ENCODE results near the gene LIMS4.
"Not testable (repeated sequence)": the region's sequence is repeated elsewhere in the genome, so short reads cannot be mapped to it uniquely, and the experiment has no call there.

Gene LIMS4, protein sequence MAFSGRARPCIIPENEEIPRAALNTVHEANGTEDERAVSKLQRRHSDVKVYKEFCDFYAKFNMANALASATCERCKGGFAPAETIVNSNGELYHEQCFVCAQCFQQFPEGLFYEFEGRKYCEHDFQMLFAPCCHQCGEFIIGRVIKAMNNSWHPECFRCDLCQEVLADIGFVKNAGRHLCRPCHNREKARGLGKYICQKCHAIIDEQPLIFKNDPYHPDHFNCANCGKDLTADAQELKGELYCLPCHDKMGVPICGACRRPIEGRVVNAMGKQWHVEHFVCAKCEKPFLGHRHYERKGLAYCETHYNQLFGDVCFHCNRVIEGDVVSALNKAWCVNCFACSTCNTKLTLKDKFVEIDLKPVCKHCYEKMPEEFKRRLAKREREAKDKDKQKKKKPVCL

GRCh38 chr2:110472171-110473058, at the start of gene LIMS4:
LIMS4 (minus strand) TSS chr2:110472816; CDS start chr2:110472778, 38 bp downstream.
- DNase-seq (ENCODE audit: low read depth) = not testable (repeated sequence)

GRCh38 chr2:110499755-110500377, 27.2 kb upstream of the LIMS4 start:
- not testable (repeated sequence) for DNase-seq (ENCODE audit: low read depth)

DNA sequence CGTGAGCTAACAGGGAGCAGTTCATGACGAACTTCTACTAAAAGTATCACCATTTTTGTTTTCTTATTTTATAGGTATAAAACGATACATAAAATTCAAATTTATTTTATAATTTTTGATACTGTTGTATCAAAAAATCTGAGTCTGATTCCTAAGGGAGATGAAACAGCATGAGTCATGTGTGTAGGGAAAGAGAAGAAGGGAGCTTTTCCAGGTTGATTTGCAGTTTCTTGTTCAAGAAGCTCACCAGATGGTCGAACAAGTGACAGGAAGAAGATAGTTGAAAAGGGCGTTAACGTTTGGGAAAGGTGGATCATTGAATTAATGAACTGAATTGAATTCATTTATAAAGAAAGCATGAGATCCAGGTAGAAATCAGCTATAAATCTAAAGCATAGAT, 23.4 kb upstream of the LIMS4 start:
- not testable (repeated sequence) for DNase-seq (ENCODE audit: low read depth)

DNA sequence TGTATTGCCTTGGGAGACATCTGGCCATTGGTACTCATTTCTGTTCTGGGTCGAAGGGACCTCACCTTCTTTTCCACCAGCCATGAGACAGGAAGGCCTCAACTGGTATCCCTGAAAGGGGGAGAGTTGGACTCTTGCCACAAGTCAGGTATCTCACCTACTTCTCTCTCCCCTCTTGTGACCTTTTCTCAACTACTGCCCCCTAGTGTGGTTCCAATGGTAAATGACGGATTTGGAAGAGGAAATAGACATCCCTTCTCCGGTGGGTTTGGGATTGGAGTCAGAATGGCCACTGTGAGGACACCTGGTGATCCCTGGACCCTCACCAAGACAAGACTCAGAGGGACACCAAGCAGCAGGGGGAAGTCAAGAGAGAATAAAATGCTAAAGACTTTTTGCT, 21.9 kb upstream of the LIMS4 start:
- not testable (repeated sequence) for DNase-seq (ENCODE audit: low read depth)

GRCh38 chr2:110488991-110489390, 16.4 kb upstream of the LIMS4 start:
- not testable (repeated sequence) for DNase-seq (ENCODE audit: low read depth)

GRCh38 chr2:110482697-110483096, 10.1 kb upstream of the LIMS4 start:
- DNase-seq (ENCODE audit: low read depth) = not testable (repeated sequence)

GRCh38 chr2:110481200-110481599, 8.6 kb upstream of the LIMS4 start:
- DNase-seq (ENCODE audit: low read depth) = not testable (repeated sequence)

- DNase-seq (ENCODE audit: low read depth) = not testable (repeated sequence)
These were observed 7.5 kb upstream of the LIMS4 start for GRCh38 chr2:110480084-110480483.

DNA sequence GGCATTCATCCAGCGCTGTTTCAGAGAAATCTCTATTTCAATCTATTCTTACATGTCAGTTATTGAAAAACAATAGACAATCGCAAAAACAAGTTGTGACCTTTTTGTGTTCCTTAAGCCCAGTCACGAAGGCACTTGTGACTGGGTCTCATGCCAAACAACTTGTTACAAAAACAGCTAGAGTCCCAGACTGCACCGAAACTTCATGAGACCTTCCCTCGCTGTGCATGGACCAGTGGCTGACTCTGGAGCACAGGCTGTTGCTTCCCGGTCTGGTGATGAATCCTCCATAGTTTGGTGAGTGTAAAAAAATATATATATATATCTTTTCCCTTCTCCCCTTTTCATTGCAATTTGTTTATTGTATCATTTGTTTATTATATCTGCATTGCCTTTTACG, 4.8 kb upstream of the LIMS4 start:
- DNase-seq (ENCODE audit: low read depth) = not testable (repeated sequence)

GRCh38 chr2:110476952-110477351, 4.3 kb upstream of the LIMS4 start:
- not testable (repeated sequence) for DNase-seq (ENCODE audit: low read depth)

- DNase-seq (ENCODE audit: low read depth) = not testable (repeated sequence)
These were observed 3.2 kb upstream of the LIMS4 start for GRCh38 chr2:110475627-110476359.

DNA sequence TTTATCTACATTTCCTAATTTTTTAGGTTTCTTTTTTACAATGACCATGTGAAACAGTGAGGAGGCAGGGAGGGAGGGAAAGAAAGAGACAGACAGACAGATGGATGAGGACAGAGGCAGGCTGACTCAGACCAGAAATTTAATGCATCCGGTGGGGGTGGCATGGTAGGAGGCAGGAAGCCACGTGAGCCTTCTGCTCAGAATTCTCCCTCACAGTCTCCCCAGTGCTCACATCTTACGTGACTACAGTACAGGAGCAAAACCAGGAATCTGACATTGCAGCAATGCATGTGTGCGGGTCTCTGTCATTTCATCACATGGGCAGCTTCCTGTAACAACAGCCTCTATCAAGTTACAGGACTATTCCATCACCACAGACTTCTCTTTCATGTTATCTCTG, 2.3 kb upstream of the LIMS4 start:
- DNase-seq (ENCODE audit: low read depth) = not testable (repeated sequence)

- not testable (repeated sequence) for DNase-seq (ENCODE audit: low read depth)
These were observed 393 bp upstream of the LIMS4 start for GRCh38 chr2:110473059-110473358.

DNA sequence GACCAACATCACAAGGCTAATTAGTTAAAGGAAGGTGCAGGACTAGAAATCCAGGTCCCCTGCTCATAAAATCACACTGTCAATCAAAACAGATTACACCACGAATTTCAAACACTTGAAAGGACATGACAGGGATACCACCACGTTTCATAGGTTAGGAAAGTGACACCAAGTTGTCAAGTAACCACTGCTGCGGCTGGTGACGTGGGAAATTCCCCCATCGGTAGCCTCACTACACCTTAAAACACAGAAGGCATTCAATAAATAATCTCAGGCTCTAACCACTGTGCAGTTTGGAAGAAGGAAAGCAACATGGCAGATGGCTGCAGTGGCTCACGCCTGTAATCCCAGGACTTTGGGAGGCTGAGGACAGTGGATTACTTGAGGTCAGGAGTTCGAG, 3.7 kb downstream of the LIMS4 start:
- DNase-seq (ENCODE audit: low read depth) = not testable (repeated sequence)

DNA sequence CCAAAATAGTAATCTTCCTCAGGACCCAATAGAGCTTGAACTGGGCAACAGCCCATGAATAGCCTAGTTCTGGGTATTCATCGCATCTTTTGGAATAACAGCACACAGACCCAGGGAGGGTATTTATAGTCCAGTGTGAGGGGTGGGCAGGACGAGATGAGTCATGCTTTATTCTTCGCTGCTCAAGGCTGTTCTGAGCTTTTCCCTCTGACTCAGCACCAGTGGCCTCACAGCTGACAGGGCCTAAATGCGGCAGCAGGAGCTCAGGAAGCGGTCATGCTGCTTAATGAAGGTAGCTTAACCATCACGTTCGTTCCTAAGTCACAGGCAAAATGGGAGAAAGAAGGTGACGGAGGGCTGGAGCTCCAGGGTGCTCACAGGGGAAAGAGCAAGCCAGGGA, 7.3 kb downstream of the LIMS4 start:
- not testable (repeated sequence) for DNase-seq (ENCODE audit: low read depth)

DNA sequence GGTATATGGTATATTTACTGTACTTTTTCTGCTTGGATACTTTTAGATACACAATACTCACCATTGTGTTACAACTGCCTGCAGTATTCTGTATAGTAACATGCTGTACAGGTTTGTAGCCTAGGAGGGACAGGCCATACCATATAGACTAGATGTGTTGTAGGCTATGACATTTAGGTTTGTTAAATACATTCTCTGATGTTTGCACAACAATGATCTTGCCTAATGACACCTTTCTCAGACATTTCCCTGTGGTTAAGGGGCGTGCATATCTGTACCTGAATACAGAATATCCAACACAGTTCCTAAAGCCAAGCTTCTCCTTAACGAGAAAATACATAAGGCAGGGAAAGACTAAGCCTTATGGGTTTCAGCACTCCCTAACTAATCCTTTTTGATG, 10.2 kb downstream of the LIMS4 start:
- DNase-seq (ENCODE audit: low read depth) = not testable (repeated sequence)

DNA sequence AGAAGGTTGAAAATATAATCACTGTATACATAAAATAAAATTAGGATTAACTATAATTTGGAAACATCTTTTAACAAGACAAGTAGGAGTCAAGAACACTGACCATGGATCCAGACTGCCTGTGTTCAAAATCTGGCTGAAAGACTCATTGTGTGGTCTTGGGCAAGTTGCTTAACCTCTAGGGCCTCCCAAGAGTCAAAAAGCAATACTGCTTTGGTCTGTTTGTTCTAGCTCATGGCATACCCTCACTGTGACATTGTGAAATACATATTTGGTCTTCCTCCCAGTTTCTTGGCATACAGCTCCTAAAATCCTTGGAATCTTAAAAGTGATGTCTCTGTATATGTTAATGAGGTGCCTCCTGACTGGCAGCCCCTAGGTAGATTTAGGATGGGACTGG, 12.3 kb downstream of the LIMS4 start:
- DNase-seq (ENCODE audit: low read depth) = not testable (repeated sequence)

DNA sequence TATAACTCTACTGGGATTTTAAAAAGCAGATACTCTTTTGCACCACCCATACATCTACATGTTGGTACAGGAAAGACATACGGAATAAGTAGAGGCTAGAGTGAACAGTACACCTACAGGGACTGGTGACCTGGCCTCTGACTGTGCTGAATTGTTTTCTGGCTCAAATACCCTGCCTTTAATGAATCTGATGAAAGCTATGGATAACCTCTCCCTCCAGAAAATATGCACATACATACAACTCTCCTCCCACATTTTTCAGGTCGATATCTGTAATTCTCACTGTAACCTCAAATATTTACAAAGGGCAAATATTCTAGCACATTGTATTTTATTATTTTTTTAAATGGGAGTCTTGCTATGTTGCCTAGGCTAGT, 15.4 kb downstream of the LIMS4 start:
- DNase-seq (ENCODE audit: low read depth) = not testable (repeated sequence)

GRCh38 chr2:110456291-110457213, 16.1 kb downstream of the LIMS4 start:
- not testable (repeated sequence) for DNase-seq (ENCODE audit: low read depth)

DNA sequence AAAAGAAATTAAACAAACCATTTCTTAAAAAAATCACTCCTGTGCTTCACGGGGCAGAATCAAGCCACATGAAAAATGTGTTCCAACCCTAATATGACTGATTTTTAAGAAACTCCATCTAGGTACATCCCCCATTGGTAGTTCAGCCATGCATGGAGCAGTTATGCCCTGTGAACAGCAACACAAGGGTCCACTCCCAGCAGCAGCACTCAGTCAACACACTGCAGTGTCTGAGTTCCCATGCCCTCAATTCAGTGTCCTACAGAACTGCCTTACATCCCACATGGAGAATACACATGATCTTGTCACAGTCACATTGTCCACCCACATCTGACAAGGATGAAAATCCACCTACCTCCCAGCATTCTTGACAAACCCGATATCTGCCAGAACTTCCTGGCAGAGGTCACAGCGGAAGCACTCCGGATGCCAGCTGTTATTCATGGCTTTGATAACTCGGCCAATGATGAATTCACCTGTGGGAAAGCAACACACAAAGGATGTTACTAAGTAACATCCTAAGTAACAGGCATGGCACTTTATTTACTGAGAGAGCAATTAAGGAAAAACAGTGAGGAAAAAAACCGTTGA, 17.4 kb downstream of the LIMS4 start:
- not testable (repeated sequence) for DNase-seq (ENCODE audit: low read depth)

All from T-helper 22 cell (primary cell).